ENCODE measurements around the gene WASHC4. TPM values are rescaled to one million over a fixed set of nuclear protein-coding genes. Genes with fewer than 3 reads are reported as not detected.

Gene WASHC4
- total RNA-seq, 1 experiment from 2014 or later = 39.1 TPM

DNA sequence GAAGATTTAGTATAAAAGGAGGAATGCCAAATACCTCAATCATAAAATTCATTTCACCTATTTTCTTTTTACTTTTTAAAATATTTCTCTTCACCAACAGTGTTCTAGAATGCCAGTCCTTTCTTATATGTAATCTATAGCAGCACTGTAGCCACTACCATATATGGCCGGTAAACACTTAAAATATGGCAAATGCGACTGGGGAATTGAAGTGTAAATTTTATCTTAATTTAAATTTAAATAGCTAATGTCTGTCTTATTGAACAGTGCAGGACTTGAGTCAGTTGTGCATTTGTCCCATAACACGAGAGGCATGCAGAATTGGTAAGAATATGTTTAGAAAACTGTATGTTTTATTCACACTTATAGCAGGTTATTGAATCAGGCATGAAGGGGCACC lies 50.1 kb downstream of the WASHC4 start:
- no peaks in the 10 kb centered on the region for H3K27me3 ChIP-seq (replicated peaks; ENCODE audit: insufficient read depth, low read depth, low read length, poor library complexity)
- CTCF ChIA-PET = no interaction called here
- peaks cover 40% of the 10 kb centered on the region for H3K36me3 ChIP-seq (ENCODE audit: insufficient read depth, low read length, poor library complexity, severe bottlenecking)
- H3K4me3 ChIP-seq (ENCODE audit: low read depth, low read length, poor library complexity, severe bottlenecking) = no peak overlapping the region
- POLR2A ChIA-PET (ENCODE audit: low non-redundant PET) = no interaction called here
- DNase-seq (ENCODE audit: low spot score) = no peak
- H3K9me3 ChIP-seq (ENCODE audit: low read depth, low read length, poor library complexity, severe bottlenecking) = no peaks in the 10 kb centered on the region
- intact Hi-C loops (cut with micrococcal nuclease; ENCODE audit: unreplicated experiment) = no loop called here
- no peaks in the 10 kb centered on the region for H3K4me1 ChIP-seq (ENCODE audit: insufficient read depth, low read length, poor library complexity, severe bottlenecking)
- H3K27ac ChIP-seq (ENCODE audit: low read depth, low read length, poor library complexity, severe bottlenecking) = no peak overlapping the region
- TF ChIP-seq, protein P1, sequence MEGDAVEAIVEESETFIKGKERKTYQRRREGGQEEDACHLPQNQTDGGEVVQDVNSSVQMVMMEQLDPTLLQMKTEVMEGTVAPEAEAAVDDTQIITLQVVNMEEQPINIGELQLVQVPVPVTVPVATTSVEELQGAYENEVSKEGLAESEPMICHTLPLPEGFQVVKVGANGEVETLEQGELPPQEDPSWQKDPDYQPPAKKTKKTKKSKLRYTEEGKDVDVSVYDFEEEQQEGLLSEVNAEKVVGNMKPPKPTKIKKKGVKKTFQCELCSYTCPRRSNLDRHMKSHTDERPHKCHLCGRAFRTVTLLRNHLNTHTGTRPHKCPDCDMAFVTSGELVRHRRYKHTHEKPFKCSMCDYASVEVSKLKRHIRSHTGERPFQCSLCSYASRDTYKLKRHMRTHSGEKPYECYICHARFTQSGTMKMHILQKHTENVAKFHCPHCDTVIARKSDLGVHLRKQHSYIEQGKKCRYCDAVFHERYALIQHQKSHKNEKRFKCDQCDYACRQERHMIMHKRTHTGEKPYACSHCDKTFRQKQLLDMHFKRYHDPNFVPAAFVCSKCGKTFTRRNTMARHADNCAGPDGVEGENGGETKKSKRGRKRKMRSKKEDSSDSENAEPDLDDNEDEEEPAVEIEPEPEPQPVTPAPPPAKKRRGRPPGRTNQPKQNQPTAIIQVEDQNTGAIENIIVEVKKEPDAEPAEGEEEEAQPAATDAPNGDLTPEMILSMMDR (conservative IDR thresholded peaks at IDR 0.05; ENCODE audit: low read depth, low read length) = no peak
- no peak for TF ChIP-seq EZH2 (IDR thresholded peaks at IDR 0.05; ENCODE audit: borderline replicate concordance, low read depth, low read length, poor library complexity, severe bottlenecking)
- no TSS peak for BruUV-seq (replicated peaks)

DNA sequence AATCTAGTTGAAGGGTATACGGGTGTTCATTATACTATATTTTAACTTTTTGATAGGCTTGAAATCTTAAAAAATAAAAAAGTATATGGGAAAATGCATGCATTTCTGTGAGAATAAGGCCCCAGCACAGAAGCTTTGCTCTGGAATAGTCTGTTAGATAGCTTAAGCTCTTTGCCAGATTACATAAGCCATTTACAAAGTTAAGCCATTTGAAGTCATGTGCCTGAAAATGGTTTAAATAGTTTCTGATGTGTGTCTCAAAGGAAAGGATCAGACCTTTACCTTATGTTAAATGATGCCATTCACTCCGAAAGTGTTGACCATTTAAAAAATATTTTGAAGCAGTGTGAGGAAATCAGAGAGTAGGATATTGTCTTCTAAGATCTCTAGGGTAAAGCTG lies 51.3 kb downstream of the WASHC4 start:
- H3K4me3 ChIP-seq (ENCODE audit: low read depth, low read length, poor library complexity, severe bottlenecking) = no peak overlapping the region
- no peaks in the 10 kb centered on the region for H3K4me1 ChIP-seq (ENCODE audit: insufficient read depth, low read length, poor library complexity, severe bottlenecking)
- H3K9me3 ChIP-seq (ENCODE audit: low read depth, low read length, poor library complexity, severe bottlenecking) = no peaks in the 10 kb centered on the region
- H3K27ac ChIP-seq (ENCODE audit: low read depth, low read length, poor library complexity, severe bottlenecking) = no peak overlapping the region
- no peaks in the 10 kb centered on the region for H3K27me3 ChIP-seq (replicated peaks; ENCODE audit: insufficient read depth, low read depth, low read length, poor library complexity)
- H3K36me3 ChIP-seq (ENCODE audit: insufficient read depth, low read length, poor library complexity, severe bottlenecking) = peaks cover 39% of the 10 kb centered on the region
- POLR2A ChIA-PET (ENCODE audit: low non-redundant PET) = no interaction called here
- intact Hi-C loops (cut with micrococcal nuclease; ENCODE audit: unreplicated experiment) = no loop called here
- BruUV-seq (replicated peaks) = no TSS peak
- DNase-seq (ENCODE audit: low spot score) = no peak
- no peak for TF ChIP-seq EZH2 (IDR thresholded peaks at IDR 0.05; ENCODE audit: borderline replicate concordance, low read depth, low read length, poor library complexity, severe bottlenecking)
- TF ChIP-seq, protein P1 (conservative IDR thresholded peaks at IDR 0.05; ENCODE audit: low read depth, low read length) = no peak
- CTCF ChIA-PET = no interaction called here

DNA sequence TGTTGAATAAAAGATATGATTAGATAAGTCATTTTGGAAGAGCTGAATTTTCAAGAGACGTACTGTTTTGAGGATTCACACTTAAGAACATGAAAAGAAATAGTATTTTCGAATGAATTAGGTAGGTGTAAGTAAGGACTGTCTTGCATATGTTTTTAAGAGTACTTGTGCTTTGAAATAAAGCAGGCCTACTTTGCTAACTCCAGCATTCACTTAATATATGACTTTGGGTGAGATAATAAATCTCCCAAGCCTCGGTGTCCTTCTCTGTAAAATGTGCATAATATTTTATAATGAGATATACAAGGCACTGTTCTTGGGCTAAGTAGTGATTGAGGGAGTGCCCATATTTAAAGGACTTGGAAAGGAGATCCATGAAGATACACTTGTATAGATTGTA lies 54.6 kb downstream of the WASHC4 start:
- Histone ChIP-seq H3K4me3 (ENCODE audit: low read depth, low read length, poor library complexity, severe bottlenecking) (no peak overlapping the region), H3K4me1 (ENCODE audit: insufficient read depth, low read length, poor library complexity, severe bottlenecking) (no peaks in the 10 kb centered on the region), H3K27me3 (replicated peaks; ENCODE audit: insufficient read depth, low read depth, low read length, poor library complexity) (no peaks in the 10 kb centered on the region), H3K36me3 (ENCODE audit: insufficient read depth, low read length, poor library complexity, severe bottlenecking) (peaks cover 52% of the 10 kb centered on the region), H3K9me3 (ENCODE audit: low read depth, low read length, poor library complexity, severe bottlenecking) (no peaks in the 10 kb centered on the region), H3K27ac (ENCODE audit: low read depth, low read length, poor library complexity, severe bottlenecking) (no peak overlapping the region)
- intact Hi-C loops (cut with micrococcal nuclease; ENCODE audit: unreplicated experiment) = no loop called here
- no peak for DNase-seq (ENCODE audit: low spot score)
- POLR2A ChIA-PET (ENCODE audit: low non-redundant PET) = no interaction called here
- CTCF ChIA-PET = no interaction called here
- no TSS peak for BruUV-seq (replicated peaks)
- no peak for TF ChIP-seq EZH2 (IDR thresholded peaks at IDR 0.05; ENCODE audit: borderline replicate concordance, low read depth, low read length, poor library complexity, severe bottlenecking)
- TF ChIP-seq, protein P1 (conservative IDR thresholded peaks at IDR 0.05; ENCODE audit: low read depth, low read length) = no peak

Data from A673 (cell line).